Upper lobe of left lung (tissue), 6 donors: ENCODE data around the gene VKORC1L1. TPM values are rescaled to one million over a fixed set of nuclear protein-coding genes. Genes with fewer than 3 reads are reported as not detected.

Source experiments
- ATAC-seq, 2 donors: fragments of 200-7000 bp; cut with Tn5 transposase; one replicate each; pipeline ENCODE4 v1.9.1; 2022; ENCODE audit warnings: mild to moderate bottlenecking in 2 of 2, moderate library complexity in 2 of 2; ENCODE audit not compliant: low FRiP score in 2 of 2
- DNase-seq, 2 donors: peaks; one replicate each; pipeline ENCODE4 v3.0.0-alpha.2; 2019 to 2020
- H3K27ac ChIP-seq, 4 donors: fragments of 200-600 bp; sonication (generic); one replicate each; pipeline ENCODE4 v1.5.1; 2016 to 2019
- H3K27me3 ChIP-seq, 4 donors: fragments of 200-600 bp; sonication (generic); one replicate each; pipeline ENCODE4 v1.5.1; 2017 to 2019
- H3K36me3 ChIP-seq, 4 donors: fragments of 200-600 bp; sonication (generic); one replicate each; pipeline ENCODE4 v1.5.1; 2016 to 2019
- H3K4me1 ChIP-seq, 4 donors: fragments of 200-600 bp; sonication (generic); one replicate each; pipeline ENCODE4 v1.5.1; 2018 to 2019
- H3K4me3 ChIP-seq, 4 donors: fragments of 200-600 bp; sonication (generic); one replicate each; pipeline ENCODE4 v1.5.1; 2017 to 2019; ENCODE audit warnings: mild to moderate bottlenecking in 2 of 4, moderate library complexity in 1 of 4
- H3K9me3 ChIP-seq, 4 donors: fragments of 200-600 bp; sonication (generic); one replicate each; pipeline ENCODE4 v1.5.1; 2018 to 2019
- EP300 ChIP-seq, 4 donors: sonication (generic); formaldehyde crosslinking; IDR thresholded peaks; one replicate each; pipeline ENCODE4 v1.5.1; 2017; ENCODE audit warnings: antibody characterized with exemption in 4 of 4, control low read depth in 2 of 4
- POLR2A ChIP-seq, 4 donors: fragments of 450-650 bp; IDR thresholded peaks; one replicate each; pipeline ENCODE4 v1.5.1; 2016 to 2017; ENCODE audit warnings: antibody characterized with exemption in 4 of 4, mild to moderate bottlenecking in 2 of 4
- POLR2AphosphoS5 ChIP-seq, 2 donors: sonication (generic); formaldehyde crosslinking; IDR thresholded peaks; one replicate each; pipeline ENCODE4 v1.5.1; 2017; ENCODE audit warnings: antibody characterized with exemption in 2 of 2
- WGBS, 2 donors: methylation state at CpG; one replicate each; pipeline ENCODE4 v1.1.5; 2017 to 2018; 5-methylcytosine and 5-hydroxymethylcytosine counted together
- total RNA-seq, 6 donors: library from RNA; depleted of rRNA in 4 of 6; stranded (reverse); fragments of >200 nt in 4 of 6; gene quantifications; one replicate each; pipeline versions ENCODE4 v1.1.0 to v1.2.1, GENCODE V29; 2016 to 2021
- TF ChIP-seq, protein P1 (sequence below), 6 experiments: fragments of 450-650 bp in 4 of 6; fragments of 200-600 bp in 2 of 6; sonication (generic) in 2 of 6; IDR thresholded peaks; one replicate each; pipeline ENCODE4 v1.5.1; 2016 to 2019; ENCODE audit warnings: antibody characterized with exemption in 6 of 6
- donor health status: DM: no; HTN: no; CAD: no; lungs with moderate emphysema.
- donor health status: DM: no; HTN: yes; CAD: no; lungs with severe emphysema.

VKORC1L1 gene
- total RNA-seq, 6 donors from 2014 or later = 14.7 to 49.1 (median 33.8) TPM

- H3K36me3 ChIP-seq = no peaks in the 10 kb centered on the region
- ATAC-seq (no peak), DNase-seq (no peak)
- no peak overlapping the region for H3K27ac ChIP-seq
- 91 to 98% methylated on average over 4 of the region's 4 CpGs for WGBS, 2 donors
- TF ChIP-seq, protein P1, sequence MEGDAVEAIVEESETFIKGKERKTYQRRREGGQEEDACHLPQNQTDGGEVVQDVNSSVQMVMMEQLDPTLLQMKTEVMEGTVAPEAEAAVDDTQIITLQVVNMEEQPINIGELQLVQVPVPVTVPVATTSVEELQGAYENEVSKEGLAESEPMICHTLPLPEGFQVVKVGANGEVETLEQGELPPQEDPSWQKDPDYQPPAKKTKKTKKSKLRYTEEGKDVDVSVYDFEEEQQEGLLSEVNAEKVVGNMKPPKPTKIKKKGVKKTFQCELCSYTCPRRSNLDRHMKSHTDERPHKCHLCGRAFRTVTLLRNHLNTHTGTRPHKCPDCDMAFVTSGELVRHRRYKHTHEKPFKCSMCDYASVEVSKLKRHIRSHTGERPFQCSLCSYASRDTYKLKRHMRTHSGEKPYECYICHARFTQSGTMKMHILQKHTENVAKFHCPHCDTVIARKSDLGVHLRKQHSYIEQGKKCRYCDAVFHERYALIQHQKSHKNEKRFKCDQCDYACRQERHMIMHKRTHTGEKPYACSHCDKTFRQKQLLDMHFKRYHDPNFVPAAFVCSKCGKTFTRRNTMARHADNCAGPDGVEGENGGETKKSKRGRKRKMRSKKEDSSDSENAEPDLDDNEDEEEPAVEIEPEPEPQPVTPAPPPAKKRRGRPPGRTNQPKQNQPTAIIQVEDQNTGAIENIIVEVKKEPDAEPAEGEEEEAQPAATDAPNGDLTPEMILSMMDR (IDR thresholded peaks at IDR 0.05) = no peak
- TF ChIP-seq POLR2A (IDR thresholded peaks at IDR 0.05) (no peak), POLR2AphosphoS5 (IDR thresholded peaks at IDR 0.05) (no peak), EP300 (IDR thresholded peaks at IDR 0.05) (no peak)
- no peaks in the 10 kb centered on the region for H3K27me3 ChIP-seq
- no peaks in the 10 kb centered on the region for H3K9me3 ChIP-seq
- peaks cover 0 to 27% (median 14%) of the 10 kb centered on the region in 4 donors for H3K4me1 ChIP-seq
- H3K4me3 ChIP-seq = no peak overlapping the region
These were observed 50.4 kb downstream of the VKORC1L1 start for GRCh38 chr7:65923316-65923715.

DNA sequence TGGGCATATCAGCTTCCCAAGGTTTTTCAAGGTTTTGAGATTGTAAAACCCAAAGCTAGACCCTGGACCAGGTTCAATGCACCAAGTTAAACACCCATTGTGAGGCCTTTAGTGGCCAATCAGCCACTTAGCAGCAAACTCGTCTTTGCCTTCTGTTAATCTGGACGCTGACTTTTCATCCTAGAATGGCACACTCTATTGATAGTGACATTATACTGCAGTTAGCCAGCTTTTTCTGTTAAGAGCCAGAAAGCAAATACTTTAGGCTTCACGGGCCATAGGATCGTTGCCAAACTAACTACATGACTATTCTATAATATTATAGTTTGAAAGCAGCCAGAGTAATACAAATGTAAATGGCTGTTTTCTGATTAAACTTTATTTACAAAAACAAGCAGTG is 51.3 kb downstream of the VKORC1L1 start:
- Histone ChIP-seq H3K27ac (no peak overlapping the region), H3K4me1 (peaks cover 0 to 27% (median 14%) of the 10 kb centered on the region in 4 donors), H3K9me3 (no peaks in the 10 kb centered on the region), H3K4me3 (no peak overlapping the region), H3K27me3 (no peaks in the 10 kb centered on the region), H3K36me3 (no peaks in the 10 kb centered on the region)
- 53 to 88% methylated on average over 4 of the region's 4 CpGs for WGBS, 2 donors
- TF ChIP-seq POLR2AphosphoS5 (IDR thresholded peaks at IDR 0.05) = no peak
- TF ChIP-seq, protein P1 (IDR thresholded peaks at IDR 0.05) = no peak
- no peak for TF ChIP-seq POLR2A (IDR thresholded peaks at IDR 0.05)
- no peak for TF ChIP-seq EP300 (IDR thresholded peaks at IDR 0.05)
- ATAC-seq (no peak), DNase-seq (no peak)

DNA sequence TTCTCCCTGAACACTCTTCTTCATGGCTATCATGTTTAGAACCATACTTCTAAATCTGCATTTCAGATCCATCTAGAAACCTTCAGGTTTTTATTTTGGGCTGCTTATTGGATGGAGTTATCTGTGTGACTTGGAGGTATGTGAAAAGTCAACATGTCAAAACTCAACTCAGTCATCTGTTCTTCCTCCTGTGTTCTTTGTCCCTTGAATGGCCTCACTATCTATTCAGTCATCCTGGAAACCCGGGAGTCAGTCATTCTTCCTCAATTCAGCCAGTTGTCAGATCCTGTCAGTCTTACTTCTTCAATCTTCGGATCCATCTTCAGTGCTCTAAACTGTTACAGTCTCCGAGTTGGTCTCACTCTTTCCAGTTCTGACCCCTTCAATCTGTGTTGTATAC is 52.2 kb downstream of the VKORC1L1 start:
- Histone ChIP-seq H3K27ac (no peak overlapping the region), H3K4me1 (peaks cover 0 to 27% (median 14%) of the 10 kb centered on the region in 4 donors), H3K9me3 (no peaks in the 10 kb centered on the region), H3K27me3 (no peaks in the 10 kb centered on the region), H3K36me3 (no peaks in the 10 kb centered on the region), H3K4me3 (no peak overlapping the region)
- DNase-seq (no peak), ATAC-seq (no peak)
- WGBS, 2 donors = 43 to 75% methylated on average over 3 of the region's 3 CpGs
- TF ChIP-seq EP300 (IDR thresholded peaks at IDR 0.05) (no peak), POLR2AphosphoS5 (IDR thresholded peaks at IDR 0.05) (no peak), POLR2A (IDR thresholded peaks at IDR 0.05) (no peak)
- TF ChIP-seq, protein P1 (IDR thresholded peaks at IDR 0.05) = no peak

GRCh38 chr7:65926588-65926987 is 53.7 kb downstream of the VKORC1L1 start:
- TF ChIP-seq, protein P1 (IDR thresholded peaks at IDR 0.05) = no peak
- TF ChIP-seq POLR2A (IDR thresholded peaks at IDR 0.05) (no peak), EP300 (IDR thresholded peaks at IDR 0.05) (no peak), POLR2AphosphoS5 (IDR thresholded peaks at IDR 0.05) (no peak)
- H3K4me3 ChIP-seq = no peak overlapping the region
- no peak for DNase-seq
- H3K36me3 ChIP-seq = no peaks in the 10 kb centered on the region
- no peaks in the 10 kb centered on the region for H3K27me3 ChIP-seq
- no peak for ATAC-seq
- H3K27ac ChIP-seq = no peak overlapping the region
- H3K9me3 ChIP-seq = no peaks in the 10 kb centered on the region
- peaks cover 0 to 27% (median 15%) of the 10 kb centered on the region in 4 donors for H3K4me1 ChIP-seq
